Choroid plexus epithelial cell (primary cell): Measurements from ENCODE around the gene FBXW8.

ENCODE experiments used
- DNase-seq: peaks from one replicate; pipeline ENCODE4 v3.0.0-alpha.2; 2010; ENCODE audit warnings: low read depth
- H3K4me3 ChIP-seq: 2 replicates; pipeline ENCODE4 v1.5.1; 2011; ENCODE audit warnings: low read depth, mild to moderate bottlenecking, control low read depth, low read length, moderate library complexity
- TF ChIP-seq, protein P1 (sequence below): conservative IDR thresholded peaks from 2 replicates; pipeline ENCODE4 v1.5.1; 2011; ENCODE audit warnings: low read depth, mild to moderate bottlenecking, control low read depth, inconsistent platforms, low read length, moderate library complexity

Gene FBXW8, protein sequence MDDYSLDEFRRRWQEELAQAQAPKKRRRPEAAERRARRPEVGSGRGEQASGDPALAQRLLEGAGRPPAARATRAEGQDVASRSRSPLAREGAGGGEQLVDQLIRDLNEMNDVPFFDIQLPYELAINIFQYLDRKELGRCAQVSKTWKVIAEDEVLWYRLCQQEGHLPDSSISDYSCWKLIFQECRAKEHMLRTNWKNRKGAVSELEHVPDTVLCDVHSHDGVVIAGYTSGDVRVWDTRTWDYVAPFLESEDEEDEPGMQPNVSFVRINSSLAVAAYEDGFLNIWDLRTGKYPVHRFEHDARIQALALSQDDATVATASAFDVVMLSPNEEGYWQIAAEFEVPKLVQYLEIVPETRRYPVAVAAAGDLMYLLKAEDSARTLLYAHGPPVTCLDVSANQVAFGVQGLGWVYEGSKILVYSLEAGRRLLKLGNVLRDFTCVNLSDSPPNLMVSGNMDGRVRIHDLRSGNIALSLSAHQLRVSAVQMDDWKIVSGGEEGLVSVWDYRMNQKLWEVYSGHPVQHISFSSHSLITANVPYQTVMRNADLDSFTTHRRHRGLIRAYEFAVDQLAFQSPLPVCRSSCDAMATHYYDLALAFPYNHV

DNA sequence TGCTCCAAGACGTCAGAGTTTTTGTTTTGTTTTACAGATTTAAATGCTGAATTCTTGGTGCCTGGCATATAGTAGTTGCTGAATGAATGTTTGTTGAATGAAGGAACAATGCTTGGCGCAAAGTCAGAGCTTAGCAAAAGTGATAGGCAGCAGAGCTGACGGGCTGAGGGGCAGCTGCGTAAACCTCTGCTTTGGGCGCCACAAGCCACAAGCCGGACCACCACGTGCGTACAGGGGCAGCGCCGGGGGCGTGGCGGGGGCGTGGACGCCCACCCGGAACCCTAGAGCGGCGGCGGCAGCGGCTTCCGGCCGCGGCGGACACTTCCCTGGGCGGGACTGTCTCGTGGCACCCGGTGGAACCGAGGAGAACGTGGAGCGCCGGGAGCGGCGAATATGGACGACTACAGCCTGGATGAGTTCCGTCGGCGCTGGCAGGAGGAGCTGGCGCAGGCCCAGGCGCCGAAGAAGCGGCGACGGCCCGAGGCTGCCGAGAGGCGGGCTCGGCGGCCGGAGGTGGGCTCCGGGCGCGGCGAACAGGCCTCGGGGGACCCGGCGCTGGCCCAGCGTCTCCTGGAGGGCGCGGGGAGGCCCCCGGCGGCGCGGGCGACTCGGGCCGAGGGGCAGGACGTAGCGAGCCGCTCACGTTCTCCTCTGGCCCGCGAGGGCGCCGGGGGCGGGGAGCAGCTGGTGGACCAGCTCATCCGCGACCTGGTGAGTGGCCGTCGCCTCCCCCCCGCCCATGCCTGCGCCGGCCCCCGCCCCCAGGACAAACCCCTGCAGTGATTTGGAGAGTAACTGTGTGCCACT, at the start of gene FBXW8:
TSS of gene FBXW8 (plus strand) at position 306 of the 807 bp plus-strand sequence. CDS start at position 394, 88 bp downstream.
- peak within 1 kb of the TSS; percentile 72 for H3K4me3 ChIP-seq
- TF ChIP-seq, protein P1, sequence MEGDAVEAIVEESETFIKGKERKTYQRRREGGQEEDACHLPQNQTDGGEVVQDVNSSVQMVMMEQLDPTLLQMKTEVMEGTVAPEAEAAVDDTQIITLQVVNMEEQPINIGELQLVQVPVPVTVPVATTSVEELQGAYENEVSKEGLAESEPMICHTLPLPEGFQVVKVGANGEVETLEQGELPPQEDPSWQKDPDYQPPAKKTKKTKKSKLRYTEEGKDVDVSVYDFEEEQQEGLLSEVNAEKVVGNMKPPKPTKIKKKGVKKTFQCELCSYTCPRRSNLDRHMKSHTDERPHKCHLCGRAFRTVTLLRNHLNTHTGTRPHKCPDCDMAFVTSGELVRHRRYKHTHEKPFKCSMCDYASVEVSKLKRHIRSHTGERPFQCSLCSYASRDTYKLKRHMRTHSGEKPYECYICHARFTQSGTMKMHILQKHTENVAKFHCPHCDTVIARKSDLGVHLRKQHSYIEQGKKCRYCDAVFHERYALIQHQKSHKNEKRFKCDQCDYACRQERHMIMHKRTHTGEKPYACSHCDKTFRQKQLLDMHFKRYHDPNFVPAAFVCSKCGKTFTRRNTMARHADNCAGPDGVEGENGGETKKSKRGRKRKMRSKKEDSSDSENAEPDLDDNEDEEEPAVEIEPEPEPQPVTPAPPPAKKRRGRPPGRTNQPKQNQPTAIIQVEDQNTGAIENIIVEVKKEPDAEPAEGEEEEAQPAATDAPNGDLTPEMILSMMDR: no peak

DNA sequence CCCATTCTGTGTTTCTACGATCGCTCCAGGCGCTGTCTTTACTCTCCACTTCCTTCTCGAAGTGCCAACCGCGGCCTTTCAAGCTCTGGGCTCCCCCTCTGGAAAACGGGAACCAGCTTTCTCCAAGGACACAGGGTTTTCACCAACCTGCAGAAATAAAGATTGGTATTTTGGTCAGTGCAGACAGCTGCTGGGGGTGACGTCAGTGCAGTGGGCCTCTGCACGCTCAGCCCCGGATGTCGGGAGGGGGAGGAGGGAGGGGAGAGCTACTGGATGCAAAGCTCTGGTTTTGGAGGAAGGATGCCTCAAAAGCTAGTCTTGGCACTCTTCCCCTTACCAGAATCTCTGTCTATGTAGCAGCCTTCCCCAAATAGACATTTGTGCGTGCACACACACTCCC, 49.4 kb upstream of the FBXW8 start:
- no peak overlapping the region for H3K4me3 ChIP-seq
- TF ChIP-seq, protein P1: no peak
- peak; percentile 60 for DNase-seq

More for the DNA sequence above, at the start of gene FBXW8:
- peak; percentile 72 for DNase-seq

DNA sequence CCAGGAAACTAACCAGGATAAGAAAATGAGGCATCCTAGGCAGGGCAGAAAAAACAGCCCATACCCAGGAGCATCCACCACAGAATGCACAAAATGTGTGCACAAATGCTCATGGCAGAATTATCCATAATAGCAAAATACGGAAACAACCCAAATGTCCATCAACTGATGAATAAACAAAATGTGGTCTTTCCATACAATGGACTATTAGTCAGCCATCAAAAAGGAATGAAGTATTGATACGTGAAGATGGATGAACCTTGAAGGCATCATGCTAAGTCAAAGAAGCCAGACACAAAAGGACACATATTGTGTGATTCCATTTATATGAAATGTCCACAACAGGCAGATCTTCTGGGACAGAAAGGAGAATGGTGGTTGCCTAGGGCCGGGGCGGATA, 48.6 kb upstream of the FBXW8 start:
- no peak overlapping the region for H3K4me3 ChIP-seq
- no peak for DNase-seq
- TF ChIP-seq, protein P1: no peak

DNA sequence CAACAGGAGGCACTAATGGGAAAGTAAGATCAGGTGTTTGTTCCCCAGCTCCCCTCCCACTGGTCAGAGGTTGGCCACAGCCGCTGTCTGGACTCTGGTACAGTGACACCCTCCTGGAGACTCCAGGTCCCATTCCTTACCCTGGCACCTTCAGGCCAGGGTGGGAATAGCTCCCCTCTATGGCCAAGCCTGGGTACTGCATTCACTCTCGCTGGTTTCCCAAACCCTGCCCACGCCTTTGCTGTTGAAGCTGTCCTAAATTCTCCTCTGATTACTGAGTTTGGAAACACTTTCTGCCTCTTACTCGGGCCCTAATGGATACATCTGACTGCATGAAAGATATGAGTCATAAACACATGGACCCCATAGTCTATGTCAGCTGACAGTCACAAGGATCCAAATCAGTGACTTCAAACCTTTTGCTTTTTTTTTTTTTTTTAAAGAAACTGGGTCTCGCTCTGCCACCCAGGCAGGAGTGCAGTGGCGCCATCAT, 47.4 kb upstream of the FBXW8 start:
- no peak overlapping the region for H3K4me3 ChIP-seq
- peak; percentile 55 for DNase-seq
- TF ChIP-seq, protein P1: peak; percentile 65

DNA sequence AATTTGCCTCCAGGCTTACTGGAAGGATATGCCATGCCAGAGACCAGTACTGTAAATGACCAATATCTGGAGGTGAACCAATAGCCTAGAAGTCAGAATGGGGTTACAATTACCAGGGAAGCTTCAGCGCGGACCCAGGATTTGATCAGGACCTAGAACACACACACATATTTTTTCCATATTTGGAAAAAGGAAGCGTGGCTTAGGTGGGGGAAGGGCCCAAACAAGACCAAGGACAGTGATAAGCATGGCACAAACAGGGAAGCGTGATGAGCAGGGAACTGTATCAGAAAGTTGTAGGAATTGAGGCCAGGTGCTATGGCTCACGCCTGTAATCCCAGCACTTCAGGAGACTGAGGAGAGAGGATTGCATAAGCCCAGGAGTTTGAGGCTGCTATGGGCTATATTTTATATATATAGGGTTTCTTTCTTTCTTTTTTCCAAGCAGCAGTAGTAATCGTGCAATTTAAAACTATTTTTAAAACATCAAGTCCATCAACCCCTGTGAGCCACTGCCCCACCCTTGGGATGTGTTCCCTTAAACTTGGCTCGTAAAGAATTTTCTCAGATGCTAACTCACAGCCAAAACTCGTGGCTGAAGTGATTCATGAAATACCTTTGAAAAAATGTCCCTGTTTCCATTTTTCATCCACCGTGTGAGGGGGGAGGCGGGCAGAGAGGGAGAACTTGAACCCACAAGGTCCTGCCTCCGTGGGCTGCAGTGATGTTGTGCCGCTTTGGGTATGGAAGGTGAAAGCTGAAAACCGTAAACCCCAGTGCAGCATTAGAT, 46.2 kb upstream of the FBXW8 start:
- H3K4me3 ChIP-seq: no peak overlapping the region
- DNase-seq: peak; percentile 78
- TF ChIP-seq, protein P1: no peak

DNA sequence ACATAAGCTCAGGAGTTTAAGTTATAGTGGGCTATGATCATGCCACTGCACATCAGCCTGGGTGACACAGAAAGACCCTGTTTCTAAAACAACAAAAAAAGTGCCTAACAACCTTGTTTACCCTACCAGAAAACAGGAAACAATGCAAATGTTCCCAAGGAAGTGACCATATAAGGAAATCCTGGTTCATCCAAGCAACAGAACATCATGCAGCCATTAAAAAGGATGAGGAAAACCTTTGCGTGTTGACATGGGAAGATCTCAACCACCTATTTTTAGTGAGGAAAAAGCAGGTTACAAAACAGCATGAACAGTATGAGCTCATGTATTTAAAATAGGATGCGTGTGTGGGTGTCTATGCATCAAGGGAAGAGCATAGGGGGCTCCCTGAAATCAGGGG, 43.2 kb upstream of the FBXW8 start:
- TF ChIP-seq, protein P1: no peak
- DNase-seq: no peak
- no peak overlapping the region for H3K4me3 ChIP-seq
